IMR-90 (cell line): ENCODE results near the gene ARHGAP28. TPM values are rescaled to one million over a fixed set of nuclear protein-coding genes. Genes with fewer than 3 reads are reported as not detected.

Experiments
- ATAC-seq: fragments of 200-7000 bp; cut with Tn5 transposase; 2 replicates; pipeline ENCODE4 v1.9.1; 2020; ENCODE audit warnings: low read depth, mild to moderate bottlenecking, moderate library complexity
- BruUV-seq: library from RNA; stranded (reverse); fragments of 400-500 nt; replicated peaks from 2 replicates; lab custom pipeline; 2021; lab: Mats Ljungman, UMichigan
- CTCF ChIA-PET: fragments of 300-600 bp; formaldehyde crosslinking; extraction: SDS; loops from one replicate; lab custom pipeline; 2021; ENCODE audit warnings: antibody characterized with exemption; lab: Yijun Ruan, JAX
- POLR2A ChIA-PET: fragments of 300-600 bp; sonication (Branson Sonifier 250); formaldehyde crosslinking; loops from one replicate; lab custom pipeline; 2022; ENCODE audit warnings: antibody characterized with exemption; ENCODE audit not compliant: unreplicated experiment; lab: Charles Lee
- DNase-seq: peaks from one replicate; pipeline ENCODE4 v3.0.0; 2013
- H2AFZ ChIP-seq: replicated peaks from 2 replicates; pipeline ENCODE3; 2013; ENCODE audit warnings: low read length, mild to moderate bottlenecking; ENCODE audit not compliant: poor library complexity
- H2AK5ac ChIP-seq: 2 replicates; pipeline ENCODE4 v1.6.1; 2013; ENCODE audit warnings: low read depth, low read length, inconsistent platforms
- H2AK9ac ChIP-seq: replicated peaks from 2 replicates; pipeline ENCODE3; 2013; ENCODE audit warnings: mild to moderate bottlenecking, low read depth, low read length, moderate library complexity; ENCODE audit not compliant: poor library complexity
- H2BK120ac ChIP-seq: 2 replicates; pipeline ENCODE4 v1.6.1; 2013; ENCODE audit warnings: low read depth, low read length, inconsistent platforms
- H2BK15ac ChIP-seq: 3 replicates; pipeline ENCODE4 v1.6.1; 2013; ENCODE audit warnings: low read depth, low read length, inconsistent platforms
- H2BK20ac ChIP-seq: 2 replicates; pipeline ENCODE4 v1.6.1; 2013; ENCODE audit warnings: low read depth, mild to moderate bottlenecking, inconsistent platforms, low read length, moderate library complexity
- H2BK5ac ChIP-seq: 2 replicates; pipeline ENCODE4 v1.6.1; 2013; ENCODE audit warnings: mild to moderate bottlenecking, low read depth, low read length, inconsistent platforms; ENCODE audit not compliant: poor library complexity, severe bottlenecking
- H3K14ac ChIP-seq: replicated peaks from 2 replicates; pipeline ENCODE4 v1.6.1; 2013; ENCODE audit warnings: low read depth, low read length, inconsistent platforms
- H3K18ac ChIP-seq: 2 replicates; pipeline ENCODE4 v1.6.1; 2013; ENCODE audit warnings: low read depth, low read length, control low read depth
- H3K23ac ChIP-seq: 2 replicates; pipeline ENCODE4 v1.6.1; 2013; ENCODE audit warnings: low read depth, low read length, inconsistent platforms
- H3K27ac ChIP-seq: 2 replicates; pipeline ENCODE4 v1.5.1; 2013; ENCODE audit warnings: mild to moderate bottlenecking, control low read depth, low read length; ENCODE audit not compliant: insufficient read depth
- H3K27me3 ChIP-seq: 2 replicates; pipeline ENCODE4 v1.6.1; 2013; ENCODE audit warnings: low read length; ENCODE audit not compliant: control insufficient read depth, insufficient read depth
- H3K36me3 ChIP-seq: 2 replicates; pipeline ENCODE4 v1.6.1; 2013; ENCODE audit warnings: low read length, mixed read lengths; ENCODE audit not compliant: control insufficient read depth, insufficient read depth
- H3K4ac ChIP-seq: 2 replicates; pipeline ENCODE4 v1.6.1; 2013; ENCODE audit warnings: low read depth, low read length, inconsistent platforms
- H3K4me1 ChIP-seq: 2 replicates; pipeline ENCODE4 v1.6.1; 2013; ENCODE audit warnings: low read length, mixed read lengths; ENCODE audit not compliant: control insufficient read depth, insufficient read depth
- H3K4me2 ChIP-seq: 2 replicates; pipeline ENCODE4 v1.6.1; 2013; ENCODE audit warnings: low read depth, mild to moderate bottlenecking, control low read depth, low read length, moderate library complexity
- H3K4me3 ChIP-seq: 2 replicates; pipeline ENCODE4 v1.5.1; 2013; ENCODE audit warnings: low read depth, mild to moderate bottlenecking, control low read depth, low read length, moderate library complexity; ENCODE audit not compliant: insufficient read depth
- H3K56ac ChIP-seq: 2 replicates; pipeline ENCODE4 v1.6.1; 2013; ENCODE audit warnings: low read length, inconsistent platforms; ENCODE audit not compliant: insufficient read depth; ENCODE audit errors: extremely low read depth
- H3K79me1 ChIP-seq, 2 experiments: 2 replicates each; pipeline ENCODE4 v1.6.1; 2013; ENCODE audit warnings: low read length in 2 of 2, inconsistent platforms in 1 of 2, low read depth in 1 of 2
- H3K9ac ChIP-seq: 2 replicates; pipeline ENCODE4 v1.6.1; 2013; ENCODE audit warnings: low read depth, low read length, control low read depth
- H3K9me1 ChIP-seq: 2 replicates; pipeline ENCODE4 v1.6.1; 2013; ENCODE audit warnings: low read length, inconsistent platforms; ENCODE audit not compliant: insufficient read depth
- H3K9me3 ChIP-seq: 2 replicates; pipeline ENCODE4 v1.6.1; 2013; ENCODE audit warnings: low read length; ENCODE audit not compliant: control insufficient read depth, insufficient read depth
- H4K20me1 ChIP-seq: 2 replicates; pipeline ENCODE4 v1.6.1; 2013; ENCODE audit warnings: low read length, inconsistent platforms; ENCODE audit not compliant: insufficient read depth
- H4K5ac ChIP-seq: 2 replicates; pipeline ENCODE4 v1.6.1; 2013; ENCODE audit warnings: mild to moderate bottlenecking, low read depth, low read length, control low read depth
- H4K8ac ChIP-seq, 2 experiments: 2 replicates each; pipeline ENCODE4 v1.6.1; 2013; ENCODE audit warnings: low read depth in 2 of 2, low read length in 2 of 2, control low read depth in 1 of 2, inconsistent platforms in 1 of 2
- H4K91ac ChIP-seq: 2 replicates; pipeline ENCODE4 v1.6.1; 2013; ENCODE audit warnings: low read depth, low read length, inconsistent platforms; ENCODE audit not compliant: insufficient read depth
- CEBPB ChIP-seq: IDR thresholded peaks from 2 replicates; pipeline ENCODE4 v1.6.1; 2012; ENCODE audit warnings: low read depth, low read length, improper control_type of control experiment
- CHD1 ChIP-seq: IDR thresholded peaks from 2 replicates; pipeline ENCODE4 v1.6.1; 2012; ENCODE audit warnings: low read depth, low read length, improper control_type of control experiment
- CTCF ChIP-seq: conservative IDR thresholded peaks from 2 replicates; pipeline ENCODE4 v1.5.1; 2012; ENCODE audit warnings: mild to moderate bottlenecking, low read depth, low read length, improper control_type of control experiment
- ELK1 ChIP-seq: fragments of 150-350 bp; IDR thresholded peaks from 2 replicates; pipeline ENCODE4 v1.6.1; 2016; ENCODE audit warnings: low read depth, mild to moderate bottlenecking, low read length, moderate library complexity, borderline replicate concordance
- MAZ ChIP-seq: IDR thresholded peaks from 2 replicates; pipeline ENCODE4 v1.6.1; 2012; ENCODE audit warnings: low read depth, mild to moderate bottlenecking, low read length, improper control_type of control experiment, moderate library complexity, borderline replicate concordance
- POLR2A ChIP-seq: IDR thresholded peaks from 2 replicates; pipeline ENCODE4 v1.6.1; 2012; ENCODE audit warnings: mild to moderate bottlenecking, low read depth, low read length
- RCOR1 ChIP-seq: IDR thresholded peaks from 2 replicates; pipeline ENCODE4 v1.6.1; 2012; ENCODE audit warnings: mild to moderate bottlenecking, low read length, improper control_type of control experiment; ENCODE audit not compliant: insufficient replicate concordance
- WGBS, 2 experiments: methylation state at CpG; one replicate each; pipeline versions ENCODE4 v1.1.5 to v1.1.7; 2013; ENCODE audit warnings: missing lambda C conversion rate in 2 of 2; ENCODE audit not compliant: insufficient read length in 1 of 2; ENCODE audit errors: extremely low coverage in 2 of 2; 5-methylcytosine and 5-hydroxymethylcytosine counted together
- dilution Hi-C: fragments of 300-500 bp; cut with HindIII; formaldehyde crosslinking; loops from one replicate; pipeline ENCODE4 v1.14.3; 2018; ENCODE audit warnings: low sequenced_read_pairs; ENCODE audit not compliant: unreplicated experiment
- in situ Hi-C: fragments of 300-500 bp; cut with MboI; formaldehyde crosslinking; loops from 3 replicates; pipeline ENCODE4 v1.14.3; 2019; ENCODE audit warnings: low sequenced_read_pairs, inconsistent platforms, mixed read lengths
- intact Hi-C: fragments of 100-400 bp; cut with micrococcal nuclease; formaldehyde crosslinking; loops from 2 replicates; pipeline ENCODE4 v1.10.0; 2022
- polyA plus RNA-seq, 3 experiments: library from polyadenylated mRNA; depleted of rRNA; stranded (reverse); fragments of >200 nt; gene quantifications; 2 replicates each; pipeline ENCODE4 v1.2.3, GENCODE V29; 2012; ENCODE audit warnings: low replicate concordance in 1 of 3
- total RNA-seq: library from RNA; depleted of rRNA; stranded (reverse); fragments of >200 nt; gene quantifications from 2 replicates; pipeline ENCODE4 v1.2.3, GENCODE V29; 2012

Gene ARHGAP28
- total and polyA plus RNA-seq, 2 of the 4 experiments (the other 2 are of a cell fraction): 1.8 to 3.8 TPM

- Histone ChIP-seq H2BK20ac (no peak overlapping the region), H4K8ac (no peak overlapping the region), H3K79me1 (peaks cover 0 to 4% of the 10 kb centered on the region in 2 experiments; a peak in 1 of 4 replicates), H3K23ac (no peak overlapping the region; the same call in 1 of the 2 replicates), H3K4me2 (no peak overlapping the region), H3K14ac (no peak overlapping the region), H4K5ac (peak overlapping the region; percentile 88; the same call in 1 of the 2 replicates), H2AFZ (no peak overlapping the region), H3K27me3 (no peaks in the 10 kb centered on the region), H3K9me3 (peaks cover 5% of the 10 kb centered on the region), H2BK5ac (no peak overlapping the region), H2BK15ac (no peak overlapping the region), H4K20me1 (no peaks in the 10 kb centered on the region), H4K91ac (no peak overlapping the region), H3K4me3 (no peak overlapping the region), H2AK5ac (no peak overlapping the region), H3K27ac (peak overlapping the region; percentile 88; the same call in 1 of the 2 replicates), H3K4me1 (peaks cover 14% of the 10 kb centered on the region), H3K9me1 (peaks cover 5% of the 10 kb centered on the region; the same call in 1 of the 2 replicates), H3K18ac (peak overlapping the region; percentile 93), H3K9ac (no peak overlapping the region; the same call in 1 of the 2 replicates), H2BK120ac (peak overlapping the region; percentile 44; the same call in 1 of the 2 replicates), H2AK9ac (no peak overlapping the region), H3K4ac (peak overlapping the region; percentile 18; the same call in 1 of the 2 replicates), H3K36me3 (peaks cover 2% of the 10 kb centered on the region; the same call in 1 of the 2 replicates), H3K56ac (no peak overlapping the region)
- intact Hi-C loops: no loop called here
- POLR2A ChIA-PET: no interaction called here
- WGBS, 2 experiments: 67% methylated on average over 1 of the region's 2 CpGs; no CpG with 5 or more reads in 1 of the 2 experiments
- TF ChIP-seq CEBPB (no peak), CHD1 (no peak), RCOR1 (no peak), POLR2A (no peak), ELK1 (no peak), MAZ (no peak), CTCF (no peak)
- no peak for DNase-seq
- dilution Hi-C loops: no loop called here
- in situ Hi-C loops: no loop called here
- ATAC-seq: no peak
- no TSS peak for BruUV-seq
- CTCF ChIA-PET: interaction anchor here (0.6 to 0.7 kb wide), 2 partner anchors 14 to 986 kb away, joined by 3 read pairs; no protein-coding TSS in a partner anchor
Measured at GRCh38 chr18:6751222-6751621, 21.7 kb downstream of the ARHGAP28 start.
